NCI-H82 (cell line): Measurements from ENCODE around the gene MTCL3.
A peak's percentile ranks its signal among the peaks of the same experiment; 100 is the strongest.

Source experiments
- DNase-seq: peaks from one replicate; lab custom pipeline; 2025; lab: John Stamatoyannopoulos, UW

MTCL3 gene

GRCh38 chr6:127518710-127519468 is at the start of gene MTCL3:
Gene MTCL3, minus strand, starts transcription at chr6:127519335.
- DNase-seq = peak; percentile 96

- no peak for DNase-seq
Measured at GRCh38 chr6:127567476-127567875, 48.3 kb upstream of the MTCL3 start.

- DNase-seq = no peak
Measured at GRCh38 chr6:127566651-127567050, 47.5 kb upstream of the MTCL3 start.

GRCh38 chr6:127566119-127566518 is 47.0 kb upstream of the MTCL3 start:
- no peak for DNase-seq

GRCh38 chr6:127564761-127565160 is 45.6 kb upstream of the MTCL3 start:
- DNase-seq = no peak

GRCh38 chr6:127561660-127562059 is 42.5 kb upstream of the MTCL3 start:
- DNase-seq = no peak

- DNase-seq = peak; percentile 77
Measured at GRCh38 chr6:127554435-127555006, 35.4 kb upstream of the MTCL3 start.

- DNase-seq = no peak
Measured at GRCh38 chr6:127550403-127550802, 31.3 kb upstream of the MTCL3 start.

GRCh38 chr6:127547904-127548649 is 28.9 kb upstream of the MTCL3 start:
- DNase-seq = no peak

GRCh38 chr6:127547215-127547614 is 28.1 kb upstream of the MTCL3 start:
- DNase-seq = peak; percentile 63

GRCh38 chr6:127539272-127539671 is 20.1 kb upstream of the MTCL3 start:
- peak; percentile 47 for DNase-seq

GRCh38 chr6:127538750-127539264 is 19.7 kb upstream of the MTCL3 start:
- DNase-seq = no peak

GRCh38 chr6:127533736-127534135 is 14.6 kb upstream of the MTCL3 start:
- no peak for DNase-seq

GRCh38 chr6:127533011-127533410 is 13.9 kb upstream of the MTCL3 start:
- DNase-seq = no peak

GRCh38 chr6:127522714-127523113 is 3.6 kb upstream of the MTCL3 start:
- no peak for DNase-seq

- DNase-seq = no peak
Measured at GRCh38 chr6:127520066-127520465, 931 bp upstream of the MTCL3 start.

- DNase-seq = no peak
Measured at GRCh38 chr6:127519469-127519785, 292 bp upstream of the MTCL3 start.

GRCh38 chr6:127518191-127518709 is 885 bp downstream of the MTCL3 start:
- peak; percentile 71 for DNase-seq

- DNase-seq = no peak
Measured at GRCh38 chr6:127517693-127518092, 1.4 kb downstream of the MTCL3 start.

- DNase-seq = peak; percentile 88
Measured at GRCh38 chr6:127516662-127517273, 2.4 kb downstream of the MTCL3 start.

- DNase-seq = peak; percentile 88
Measured at GRCh38 chr6:127515794-127516661, 3.1 kb downstream of the MTCL3 start.
